ENCODE measurements around the gene STOM. TPM values are rescaled to one million over a fixed set of nuclear protein-coding genes. Genes with fewer than 3 reads are reported as not detected.

The STOM gene
- total and polyA plus RNA-seq, 8 donors = 35.3 to 238 (median 131) TPM

GRCh38 chr9:121324316-121324715 lies 45.7 kb downstream of the STOM start:
- TF ChIP-seq POLR2A (IDR thresholded peaks at IDR 0.05) (no peak), EP300 (IDR thresholded peaks at IDR 0.05) (no peak), POLR2AphosphoS5 (IDR thresholded peaks at IDR 0.05) (no peak)
- TF ChIP-seq, protein P1, sequence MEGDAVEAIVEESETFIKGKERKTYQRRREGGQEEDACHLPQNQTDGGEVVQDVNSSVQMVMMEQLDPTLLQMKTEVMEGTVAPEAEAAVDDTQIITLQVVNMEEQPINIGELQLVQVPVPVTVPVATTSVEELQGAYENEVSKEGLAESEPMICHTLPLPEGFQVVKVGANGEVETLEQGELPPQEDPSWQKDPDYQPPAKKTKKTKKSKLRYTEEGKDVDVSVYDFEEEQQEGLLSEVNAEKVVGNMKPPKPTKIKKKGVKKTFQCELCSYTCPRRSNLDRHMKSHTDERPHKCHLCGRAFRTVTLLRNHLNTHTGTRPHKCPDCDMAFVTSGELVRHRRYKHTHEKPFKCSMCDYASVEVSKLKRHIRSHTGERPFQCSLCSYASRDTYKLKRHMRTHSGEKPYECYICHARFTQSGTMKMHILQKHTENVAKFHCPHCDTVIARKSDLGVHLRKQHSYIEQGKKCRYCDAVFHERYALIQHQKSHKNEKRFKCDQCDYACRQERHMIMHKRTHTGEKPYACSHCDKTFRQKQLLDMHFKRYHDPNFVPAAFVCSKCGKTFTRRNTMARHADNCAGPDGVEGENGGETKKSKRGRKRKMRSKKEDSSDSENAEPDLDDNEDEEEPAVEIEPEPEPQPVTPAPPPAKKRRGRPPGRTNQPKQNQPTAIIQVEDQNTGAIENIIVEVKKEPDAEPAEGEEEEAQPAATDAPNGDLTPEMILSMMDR (IDR thresholded peaks at IDR 0.05) = no peak
- Histone ChIP-seq H3K4me3 (no peak overlapping the region), H3K9me3 (no peaks in the 10 kb centered on the region), H3K27me3 (no peaks in the 10 kb centered on the region), H3K36me3 (peaks cover 75 to 95% (median 92%) of the 10 kb centered on the region in 4 donors), H3K4me1 (peaks cover 30 to 88% (median 49%) of the 10 kb centered on the region in 4 donors), H3K27ac (peak overlapping the region; percentile 22 to 96 (median 88))
- intact Hi-C loops (cut with DNase I; ENCODE audit: low total_unique reads) = no loop called here
- 80 to 93% (median 92%) methylated on average over 5 of the region's 5 CpGs for WGBS, 5 donors
- no peak for DNase-seq

- no peak for TF ChIP-seq POLR2A (IDR thresholded peaks at IDR 0.05)
- TF ChIP-seq POLR2AphosphoS5 (IDR thresholded peaks at IDR 0.05) = no peak
- TF ChIP-seq, protein P1 (IDR thresholded peaks at IDR 0.05) = no peak
- TF ChIP-seq EP300 (IDR thresholded peaks at IDR 0.05) = no peak
- DNase-seq = no peak
- WGBS, 5 donors = 90 to 96% (median 93%) methylated on average over 10 of the region's 10 CpGs
- H3K27me3 ChIP-seq = no peaks in the 10 kb centered on the region
- H3K9me3 ChIP-seq = no peaks in the 10 kb centered on the region
- intact Hi-C loops (cut with DNase I; ENCODE audit: low total_unique reads) = no loop called here
- peaks cover 36 to 86% (median 51%) of the 10 kb centered on the region in 4 donors for H3K4me1 ChIP-seq
- H3K27ac ChIP-seq = peak overlapping the region in 4 of 5 donors; percentile 86 to 96 (median 88)
- H3K36me3 ChIP-seq = peaks cover 74 to 95% (median 92%) of the 10 kb centered on the region in 4 donors
- H3K4me3 ChIP-seq = no peak overlapping the region
Observed at GRCh38 chr9:121323449-121324151, 46.5 kb downstream of the STOM start.

DNA sequence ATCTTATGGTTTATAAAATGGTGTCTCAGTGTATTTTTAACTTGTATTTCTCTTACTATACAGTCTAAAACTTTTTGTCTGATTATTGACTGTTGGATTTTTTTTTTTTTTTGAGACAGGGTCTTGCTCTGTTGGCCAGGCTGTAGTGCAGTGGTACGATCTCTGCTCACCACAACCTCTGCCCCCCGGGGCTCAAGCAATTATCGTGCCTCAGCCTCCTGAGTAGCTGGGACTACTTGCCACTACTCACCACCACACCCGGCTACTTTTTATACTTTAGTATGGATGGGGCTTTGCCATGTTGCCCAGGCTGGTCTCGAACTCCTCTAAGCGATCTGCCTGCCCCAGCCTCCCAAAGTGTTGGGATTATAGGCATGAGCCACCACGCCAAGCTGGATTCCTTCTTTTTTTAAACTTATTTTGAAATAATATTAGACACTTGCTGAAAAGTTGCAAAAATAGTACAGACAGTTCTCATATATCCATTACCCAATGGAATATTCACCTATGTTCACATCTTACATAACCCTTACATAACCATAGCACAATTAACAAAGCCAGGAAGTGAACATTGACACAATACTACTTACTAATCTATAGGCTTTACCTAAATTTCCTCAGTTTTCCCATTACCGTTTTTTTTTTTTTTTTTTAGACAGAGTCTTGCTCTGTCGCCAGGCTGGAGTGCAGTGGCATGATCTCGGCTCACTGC lies 47.2 kb downstream of the STOM start:
- no peak overlapping the region for H3K4me3 ChIP-seq
- TF ChIP-seq POLR2A (IDR thresholded peaks at IDR 0.05) (no peak), EP300 (IDR thresholded peaks at IDR 0.05) (no peak), POLR2AphosphoS5 (IDR thresholded peaks at IDR 0.05) (no peak)
- TF ChIP-seq, protein P1 (IDR thresholded peaks at IDR 0.05) = no peak
- H3K36me3 ChIP-seq = peaks cover 73 to 95% (median 92%) of the 10 kb centered on the region in 4 donors
- no peaks in the 10 kb centered on the region for H3K27me3 ChIP-seq
- H3K27ac ChIP-seq = peak overlapping the region; percentile 67 to 96 (median 88)
- intact Hi-C loops (cut with DNase I; ENCODE audit: low total_unique reads) = no loop called here
- no peaks in the 10 kb centered on the region for H3K9me3 ChIP-seq
- H3K4me1 ChIP-seq = peaks cover 39 to 90% (median 54%) of the 10 kb centered on the region in 4 donors
- WGBS, 5 donors = 84 to 94% (median 90%) methylated on average over 10 of the region's 10 CpGs
- no peak for DNase-seq

DNA sequence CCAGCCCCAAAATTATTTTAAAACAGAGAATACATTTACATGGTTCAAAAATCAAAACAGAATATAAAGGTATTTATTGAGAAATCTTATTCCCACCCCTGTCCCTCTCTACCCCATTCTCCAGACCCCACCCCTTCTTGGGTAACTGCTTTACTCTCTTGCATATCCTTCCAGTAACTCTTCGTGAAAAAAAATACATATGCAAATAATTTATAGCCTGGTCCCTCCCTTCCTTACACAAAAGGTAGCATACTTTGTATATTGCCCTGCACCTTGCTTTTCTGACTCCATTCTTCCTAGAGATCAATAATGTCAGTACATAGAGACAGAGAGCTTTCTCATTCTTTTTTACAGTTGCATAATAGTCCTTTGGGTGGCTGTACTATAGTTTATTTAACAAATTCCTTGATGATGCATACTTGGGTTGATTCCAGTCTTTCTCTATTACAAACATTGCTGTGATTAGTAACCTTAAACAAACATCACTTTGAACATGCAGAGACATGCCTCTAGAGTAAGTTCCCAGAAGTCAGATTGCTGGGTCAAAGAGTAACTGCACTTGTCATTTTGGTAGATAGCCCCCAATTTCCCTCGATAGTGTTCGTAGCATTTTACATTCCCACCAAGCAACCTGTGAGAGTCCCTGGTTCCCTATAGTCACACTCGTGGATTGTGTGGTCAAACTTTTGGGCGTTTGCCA lies 47.9 kb downstream of the STOM start:
- Histone ChIP-seq H3K4me1 (peaks cover 37 to 94% (median 58%) of the 10 kb centered on the region in 4 donors), H3K9me3 (no peaks in the 10 kb centered on the region), H3K27me3 (no peaks in the 10 kb centered on the region), H3K4me3 (no peak overlapping the region), H3K36me3 (peaks cover 72 to 95% (median 92%) of the 10 kb centered on the region in 4 donors), H3K27ac (peak overlapping the region; percentile 67 to 96 (median 88))
- WGBS, 5 donors = 25 to 38% (median 32%) methylated on average over 5 of the region's 5 CpGs
- TF ChIP-seq POLR2A (IDR thresholded peaks at IDR 0.05) = no peak
- TF ChIP-seq EP300 (IDR thresholded peaks at IDR 0.05) = peak; percentile 37
- peak; percentile 78 to 92 (median 83) for TF ChIP-seq POLR2AphosphoS5 (IDR thresholded peaks at IDR 0.05)
- peak in 1 of 2 donors; percentile 62 for DNase-seq
- intact Hi-C loops (cut with DNase I; ENCODE audit: low total_unique reads) = no loop called here

Data from stomach (tissue), 9 donors.